HepG2 (cell line): ENCODE results near the gene VPS54. TPM values are rescaled to one million over a fixed set of nuclear protein-coding genes. Genes with fewer than 3 reads are reported as not detected.

ENCODE experiments used
- ATAC-seq: fragments of 200-7000 bp; cut with Tn5 transposase; 3 replicates; pipeline ENCODE4 v1.9.1; 2020; ENCODE audit warnings: mild to moderate bottlenecking, moderate library complexity
- BruUV-seq: library from RNA; stranded (reverse); fragments of 400-500 nt; replicated peaks from 2 replicates; lab custom pipeline; 2021; lab: Mats Ljungman, UMichigan
- CTCF ChIA-PET: fragments of 300-600 bp; formaldehyde crosslinking; extraction: SDS; loops from one replicate; lab custom pipeline; 2021; ENCODE audit warnings: low total read pairs, inconsistent platforms, low intra/inter-chr PET ratio; lab: Yijun Ruan, JAX
- POLR2A ChIA-PET: fragments of 350-600 bp; sonication (Branson Sonifier 250); formaldehyde crosslinking; loops from one replicate; lab custom pipeline; 2020; ENCODE audit warnings: antibody characterized with exemption, inconsistent platforms; lab: Yijun Ruan, JAX
- DNase-seq: peaks from one replicate; pipeline ENCODE4 v3.0.0-alpha.2; 2015; ENCODE audit warnings: low spot score
- FAIRE-seq: peaks from 3 replicates; lab custom pipeline; 2011; peaks lifted over from hg19 to GRCh38; lab: Jason Lieb, UNC
- H2AFZ ChIP-seq: one replicate; pipeline ENCODE4 v1.6.1; 2011; ENCODE audit warnings: low read length, inconsistent platforms
- H3K27ac ChIP-seq: fragments of 300-600 bp; 3 replicates; pipeline ENCODE4 v1.8.0; 2011; ENCODE audit warnings: mixed run types, mild to moderate bottlenecking, mixed read lengths, low read length, inconsistent platforms; ENCODE audit not compliant: insufficient read depth; ENCODE audit errors: extremely low read length
- H3K27me3 ChIP-seq, 2 experiments: fragments of 200-600 bp in 1 of 2; 2 replicates in 1 of 2; 3 replicates in 1 of 2; pipeline versions ENCODE4 v1.6.0 to v1.8.0; 2011; ENCODE audit warnings: low read length in 2 of 2, mild to moderate bottlenecking in 2 of 2, moderate library complexity in 2 of 2, inconsistent platforms in 1 of 2; ENCODE audit not compliant: insufficient read depth in 2 of 2, control insufficient read depth in 1 of 2
- H3K36me3 ChIP-seq, 2 experiments: fragments of 200-600 bp in 1 of 2; replicated peaks in 1 of 2; 2 replicates in 1 of 2; 3 replicates in 1 of 2; pipeline versions ENCODE4 v1.5.1 to v1.8.0; 2011; ENCODE audit warnings: low read length in 2 of 2, inconsistent platforms in 1 of 2; ENCODE audit not compliant: insufficient read depth in 2 of 2, control insufficient read depth in 1 of 2
- H3K4me1 ChIP-seq: 2 replicates; pipeline ENCODE4 v1.5.1; 2012; ENCODE audit warnings: low read length, inconsistent platforms; ENCODE audit not compliant: insufficient read depth
- H3K4me2 ChIP-seq: 2 replicates; pipeline ENCODE4 v1.6.0; 2011; ENCODE audit warnings: low read depth, low read length, inconsistent platforms
- H3K4me3 ChIP-seq, 3 experiments: fragments of 200-600 bp in 1 of 3; sonication (generic), shearing (Covaris generic) in 1 of 3; replicated peaks in 1 of 3; 2 replicates each; pipeline ENCODE4 v1.5.1; 2011 to 2016; ENCODE audit warnings: low read length in 3 of 3, inconsistent platforms in 2 of 3, low read depth in 2 of 3, mild to moderate bottlenecking in 2 of 3, control low read depth in 1 of 3, mixed read lengths in 1 of 3; ENCODE audit not compliant: insufficient read depth in 1 of 3
- H3K79me2 ChIP-seq: one replicate; pipeline ENCODE4 v1.6.1; 2011; ENCODE audit warnings: low read length, inconsistent platforms; ENCODE audit not compliant: insufficient read depth
- H3K9ac ChIP-seq: 2 replicates; pipeline ENCODE4 v1.6.0; 2011; ENCODE audit warnings: mild to moderate bottlenecking, low read depth, low read length, inconsistent platforms; ENCODE audit not compliant: insufficient read depth
- H3K9me3 ChIP-seq: 2 replicates; pipeline ENCODE4 v1.5.1; 2012; ENCODE audit warnings: mild to moderate bottlenecking, low read length
- H4K20me1 ChIP-seq: 2 replicates; pipeline ENCODE4 v1.6.0; 2011; ENCODE audit warnings: inconsistent platforms, mild to moderate bottlenecking, low read length, moderate library complexity; ENCODE audit not compliant: insufficient read depth
- ERF ChIP-seq: IDR thresholded peaks from 2 replicates; pipeline ENCODE4 v1.6.1; 2018; ENCODE audit warnings: missing biosample characterization, missing genetic modification reagents
- MED1 ChIP-seq: sonication (generic); formaldehyde crosslinking; IDR thresholded peaks from 2 replicates; pipeline ENCODE4 v1.4.0; 2020; ENCODE audit warnings: missing genetic modification reagents
- NR1H2 ChIP-seq: sonication (generic); formaldehyde crosslinking; IDR thresholded peaks from 2 replicates; pipeline ENCODE4 v1.8.1; 2022; ENCODE audit warnings: low read depth, missing genetic modification reagents, borderline replicate concordance
- SOX13 ChIP-seq, 3 experiments: fragments of 450-650 bp in 1 of 3; sonication (generic) in 1 of 3; formaldehyde crosslinking in 1 of 3; IDR thresholded peaks in 2 of 3; conservative IDR thresholded peaks in 1 of 3; 2 replicates each; pipeline versions ENCODE4 v1.5.0 to v1.6.1; 2016 to 2020; ENCODE audit warnings: antibody characterized with exemption in 1 of 3, mild to moderate bottlenecking in 1 of 3, missing compliant biosample characterization in 1 of 3, missing genetic modification reagents in 1 of 3, moderate library complexity in 1 of 3
- TBX2 ChIP-seq: sonication (generic); formaldehyde crosslinking; IDR thresholded peaks from 2 replicates; pipeline ENCODE4 v1.5.0; 2020; ENCODE audit warnings: missing genetic modification reagents, mild to moderate bottlenecking, borderline replicate concordance
- ZC3H4 ChIP-seq: sonication (generic); formaldehyde crosslinking; IDR thresholded peaks from 2 replicates; pipeline ENCODE4 v1.4.0; 2020; ENCODE audit warnings: missing genetic modification reagents, borderline replicate concordance
- ZNF225 ChIP-seq: sonication (generic); formaldehyde crosslinking; IDR thresholded peaks from 2 replicates; pipeline ENCODE4 v1.4.0; 2020; ENCODE audit warnings: mild to moderate bottlenecking, missing genetic modification reagents
- ZNF460 ChIP-seq: sonication (generic); formaldehyde crosslinking; IDR thresholded peaks from 2 replicates; pipeline ENCODE4 v1.5.1; 2020; ENCODE audit warnings: missing genetic modification reagents, mild to moderate bottlenecking, borderline replicate concordance
- ZNF547 ChIP-seq: sonication (generic); formaldehyde crosslinking; IDR thresholded peaks from 2 replicates; pipeline ENCODE4 v1.5.1; 2020; ENCODE audit warnings: mild to moderate bottlenecking, missing genetic modification reagents
- ZNF564 ChIP-seq: sonication (generic); formaldehyde crosslinking; IDR thresholded peaks from 2 replicates; pipeline ENCODE4 v1.8.1; 2023; ENCODE audit warnings: mild to moderate bottlenecking, missing genetic modification reagents
- ZNF672 ChIP-seq: sonication (generic); formaldehyde crosslinking; IDR thresholded peaks from 2 replicates; pipeline ENCODE4 v1.8.1; 2022; ENCODE audit warnings: missing genetic modification reagents
- ZNF724P ChIP-seq: sonication (generic); formaldehyde crosslinking; IDR thresholded peaks from 2 replicates; pipeline ENCODE4 v1.8.0; 2022; ENCODE audit warnings: missing genetic modification reagents, borderline replicate concordance
- WGBS: methylation state at CpG from one replicate; pipeline ENCODE4 v1.1.6; 2017; ENCODE audit warnings: low lambda C conversion rate; 5-methylcytosine and 5-hydroxymethylcytosine counted together
- in situ Hi-C: cut with HindIII; loops from 2 replicates; pipeline ENCODE4 v1.10.0; 2017; ENCODE audit warnings: low pct_unique_long_range_greater_than_20kb; ENCODE audit not compliant: extremely low pct_ligation_motif_present
- intact Hi-C: fragments of 100-400 bp; cut with micrococcal nuclease; formaldehyde crosslinking; loops from one replicate; pipeline ENCODE4 v1.10.0; 2022; ENCODE audit not compliant: unreplicated experiment
- polyA plus RNA-seq, 8 experiments: library from polyadenylated mRNA; depleted of rRNA in 3 of 8; stranded (reverse) in 7 of 8; unstranded in 1 of 8; fragments of >200 nt; fragmentation: Illumina TruSeq in 4 of 8; extraction: Trizol in 4 of 8; gene quantifications; 2 replicates each; pipeline versions ENCODE4 v1.2.1 to v1.2.3, GENCODE V29; 2011 to 2016; ENCODE audit warnings: low read depth in 4 of 8, missing spikeins in 1 of 8, mixed read lengths in 1 of 8; ENCODE audit not compliant: insufficient read depth in 1 of 8
- total RNA-seq, 5 experiments: library from RNA; depleted of rRNA; stranded (reverse); fragments of >200 nt; fragmentation: Illumina TruSeq; extraction: Trizol; gene quantifications; 2 replicates each; pipeline ENCODE4 v1.2.3, GENCODE V29; 2016; ENCODE audit warnings: low read depth in 1 of 5
- TF ChIP-seq, protein P1 (sequence below): IDR thresholded peaks from 2 replicates; pipeline ENCODE4 v1.6.1; 2016; ENCODE audit warnings: mild to moderate bottlenecking
- TF ChIP-seq, protein P2 (sequence below): sonication (generic); formaldehyde crosslinking; IDR thresholded peaks from 2 replicates; pipeline ENCODE4; 2020; ENCODE audit warnings: missing genetic modification reagents, mild to moderate bottlenecking, borderline replicate concordance
- TF ChIP-seq, protein P3 (sequence below): IDR thresholded peaks from 2 replicates; pipeline ENCODE4 v1.6.1; 2018; ENCODE audit warnings: missing genetic modification reagents, mild to moderate bottlenecking, missing compliant biosample characterization

VPS54 gene
- total and polyA plus RNA-seq, 2 of the 13 experiments (the other 11 are each of a cell fraction or from before 2014, with no cell fraction given) = 64.7 to 77.5 TPM

- TF ChIP-seq, protein P1, sequence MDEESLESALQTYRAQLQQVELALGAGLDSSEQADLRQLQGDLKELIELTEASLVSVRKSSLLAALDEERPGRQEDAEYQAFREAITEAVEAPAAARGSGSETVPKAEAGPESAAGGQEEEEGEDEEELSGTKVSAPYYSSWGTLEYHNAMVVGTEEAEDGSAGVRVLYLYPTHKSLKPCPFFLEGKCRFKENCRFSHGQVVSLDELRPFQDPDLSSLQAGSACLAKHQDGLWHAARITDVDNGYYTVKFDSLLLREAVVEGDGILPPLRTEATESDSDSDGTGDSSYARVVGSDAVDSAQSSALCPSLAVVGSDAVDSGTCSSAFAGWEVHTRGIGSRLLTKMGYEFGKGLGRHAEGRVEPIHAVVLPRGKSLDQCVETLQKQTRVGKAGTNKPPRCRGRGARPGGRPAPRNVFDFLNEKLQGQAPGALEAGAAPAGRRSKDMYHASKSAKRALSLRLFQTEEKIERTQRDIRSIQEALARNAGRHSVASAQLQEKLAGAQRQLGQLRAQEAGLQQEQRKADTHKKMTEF (CRISPR knock-in tag) = peak; percentile 79
- 0 out of 2 replicates have a peak, but pooled peaks have one; percentile 50 for TF ChIP-seq ZNF564 (CRISPR knock-in tag)
- 0 out of 2 replicates have a peak, but pooled peaks have one; percentile 15 for TF ChIP-seq SOX13 (IDR thresholded peaks at IDR 0.05)
- TF ChIP-seq SOX13 (CRISPR knock-in tag; conservative IDR thresholded peaks at IDR 0.05 in 1 of 2, IDR thresholded peaks at IDR 0.05 in 1 of 2) = peak in 1 of 2 experiments; percentile 73; a peak in 2 of 4 replicates
- 0 out of 2 replicates have a peak, but pooled peaks have one; percentile 11 for TF ChIP-seq ZNF547
- TF ChIP-seq TBX2 (CRISPR knock-in tag) = peak; percentile 86; the same call in 1 of the 2 replicates
These were observed 26.1 kb downstream of the VPS54 start (continued) for GRCh38 chr2:63993130-63993584.

DNA sequence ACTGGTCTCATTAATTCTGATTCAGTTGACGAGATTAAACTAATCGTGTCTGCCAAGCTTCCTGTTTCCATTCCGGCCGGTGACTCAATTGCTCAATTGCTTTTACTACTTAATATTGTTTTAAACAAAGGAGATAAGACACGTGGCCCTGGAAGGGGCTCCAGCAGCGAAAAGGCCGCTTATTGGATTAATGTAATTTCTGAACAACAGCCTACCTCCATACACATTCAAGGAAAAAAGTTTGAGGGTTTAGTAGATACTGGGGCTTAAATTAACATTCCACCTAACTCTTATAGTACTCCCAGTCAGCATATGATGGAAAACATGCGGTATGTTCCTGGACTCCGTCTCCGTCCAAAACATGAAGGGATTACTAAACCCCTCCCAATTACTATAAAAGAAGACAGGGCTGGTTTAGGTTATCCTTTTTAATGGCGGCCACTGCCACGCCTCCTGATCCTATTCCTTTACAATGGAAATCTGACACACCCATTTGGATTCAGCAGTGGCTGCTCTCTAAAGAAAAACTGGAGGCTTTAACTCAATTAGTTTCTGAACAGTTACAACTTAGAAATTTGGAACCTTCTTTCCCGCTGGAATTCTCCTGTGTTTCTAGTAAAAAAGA lies 27.1 kb downstream of the VPS54 start:
- 89% methylated on average over 13 of the region's 13 CpGs for WGBS
- in situ Hi-C loops = no loop called here
- peaks cover 4% of the 10 kb centered on the region for H3K9me3 ChIP-seq
- peak overlapping the region in 1 of 3 experiments; percentile 34; a peak in 1 of 6 replicates for H3K4me3 ChIP-seq
- no TSS peak for BruUV-seq
- TF ChIP-seq, protein P2, sequence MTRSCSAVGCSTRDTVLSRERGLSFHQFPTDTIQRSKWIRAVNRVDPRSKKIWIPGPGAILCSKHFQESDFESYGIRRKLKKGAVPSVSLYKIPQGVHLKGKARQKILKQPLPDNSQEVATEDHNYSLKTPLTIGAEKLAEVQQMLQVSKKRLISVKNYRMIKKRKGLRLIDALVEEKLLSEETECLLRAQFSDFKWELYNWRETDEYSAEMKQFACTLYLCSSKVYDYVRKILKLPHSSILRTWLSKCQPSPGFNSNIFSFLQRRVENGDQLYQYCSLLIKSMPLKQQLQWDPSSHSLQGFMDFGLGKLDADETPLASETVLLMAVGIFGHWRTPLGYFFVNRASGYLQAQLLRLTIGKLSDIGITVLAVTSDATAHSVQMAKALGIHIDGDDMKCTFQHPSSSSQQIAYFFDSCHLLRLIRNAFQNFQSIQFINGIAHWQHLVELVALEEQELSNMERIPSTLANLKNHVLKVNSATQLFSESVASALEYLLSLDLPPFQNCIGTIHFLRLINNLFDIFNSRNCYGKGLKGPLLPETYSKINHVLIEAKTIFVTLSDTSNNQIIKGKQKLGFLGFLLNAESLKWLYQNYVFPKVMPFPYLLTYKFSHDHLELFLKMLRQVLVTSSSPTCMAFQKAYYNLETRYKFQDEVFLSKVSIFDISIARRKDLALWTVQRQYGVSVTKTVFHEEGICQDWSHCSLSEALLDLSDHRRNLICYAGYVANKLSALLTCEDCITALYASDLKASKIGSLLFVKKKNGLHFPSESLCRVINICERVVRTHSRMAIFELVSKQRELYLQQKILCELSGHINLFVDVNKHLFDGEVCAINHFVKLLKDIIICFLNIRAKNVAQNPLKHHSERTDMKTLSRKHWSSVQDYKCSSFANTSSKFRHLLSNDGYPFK = no peak
- no peak for TF ChIP-seq ZNF460
- TF ChIP-seq, protein P3, sequence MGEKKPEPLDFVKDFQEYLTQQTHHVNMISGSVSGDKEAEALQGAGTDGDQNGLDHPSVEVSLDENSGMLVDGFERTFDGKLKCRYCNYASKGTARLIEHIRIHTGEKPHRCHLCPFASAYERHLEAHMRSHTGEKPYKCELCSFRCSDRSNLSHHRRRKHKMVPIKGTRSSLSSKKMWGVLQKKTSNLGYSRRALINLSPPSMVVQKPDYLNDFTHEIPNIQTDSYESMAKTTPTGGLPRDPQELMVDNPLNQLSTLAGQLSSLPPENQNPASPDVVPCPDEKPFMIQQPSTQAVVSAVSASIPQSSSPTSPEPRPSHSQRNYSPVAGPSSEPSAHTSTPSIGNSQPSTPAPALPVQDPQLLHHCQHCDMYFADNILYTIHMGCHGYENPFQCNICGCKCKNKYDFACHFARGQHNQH (CRISPR knock-in tag) = no peak
- TF ChIP-seq ZNF225 (CRISPR knock-in tag) = no peak
- TF ChIP-seq ZC3H4 = 0 out of 2 replicates have a peak, but pooled peaks have one; percentile 15
- TF ChIP-seq ZNF672 (CRISPR knock-in tag) = no peak
- TF ChIP-seq MED1 (CRISPR knock-in tag) = 0 out of 2 replicates have a peak, but pooled peaks have one; percentile 14
- no peak for TF ChIP-seq ERF (CRISPR knock-in tag)
- no peak for TF ChIP-seq NR1H2 (CRISPR knock-in tag)
- peak; percentile 17; the same call in 1 of the 2 replicates for TF ChIP-seq ZNF724P (CRISPR knock-in tag)
- TF ChIP-seq, all 625 proteins: peak for 3
- FAIRE-seq (no peak), DNase-seq (no peak), ATAC-seq (peak; percentile 27; the same call in 1 of the 3 replicates)
- Histone ChIP-seq H3K79me2 (peaks cover 90% of the 10 kb centered on the region), H3K27me3 (no peaks in the 10 kb centered on the region), H3K36me3 (0 out of 5 replicates have a peak, but pooled peaks cover 1 to 3% of the 10 kb centered on the region in 2 experiments), H3K9ac (peak overlapping the region; percentile 59; the same call in 1 of the 2 replicates), H2AFZ (no peak overlapping the region), H3K4me2 (peak overlapping the region; percentile 72), H3K27ac (peak overlapping the region; percentile 78), H4K20me1 (no peaks in the 10 kb centered on the region), H3K4me1 (peaks cover 100% of the 10 kb centered on the region)
- intact Hi-C loops = no loop called here
- POLR2A ChIA-PET = interaction anchor here (1.8 to 2.1 kb wide), 3 partner anchors 9 to 32 kb away, joined by 7 to 8 read pairs (median 8); no protein-coding TSS in a partner anchor
- CTCF ChIA-PET = no interaction called here
